ENCODE data around the gene PSME1.

PSME1 gene

DNA sequence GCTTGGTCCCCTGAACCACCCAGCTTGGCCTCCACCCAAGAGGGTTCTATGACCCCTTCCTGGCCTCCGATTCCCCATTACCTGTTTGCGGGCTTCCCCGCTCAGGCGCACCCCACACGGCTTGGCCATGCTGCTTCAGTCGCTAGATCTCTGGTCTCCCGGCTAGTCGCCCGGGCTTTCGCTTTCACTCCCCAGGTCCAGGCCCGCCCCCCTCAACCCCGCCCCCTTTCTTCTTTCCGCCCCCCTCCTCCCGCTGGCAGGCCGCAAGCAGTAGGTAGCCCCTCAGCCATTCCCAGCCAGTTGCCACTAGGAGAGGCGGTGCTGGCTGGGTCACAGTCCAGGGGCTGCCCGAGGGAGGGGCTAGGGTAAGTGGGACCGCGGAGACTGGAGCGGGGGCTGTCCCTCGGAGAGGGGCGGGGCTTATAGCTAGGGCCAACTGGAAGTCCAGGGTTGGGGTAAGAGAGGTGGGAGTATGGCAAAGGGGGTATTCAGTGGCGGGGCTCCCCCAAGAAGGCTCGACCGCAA lies 10.5 kb downstream of the PSME1 start, which contains the start of gene PSME2:
Gene PSME2, minus strand, starts transcription at position 158 of the 525 bp plus-strand sequence. Its CDS starts 29 bp downstream, at position 129.
- peak in 57 of 58 donors; percentile 57 to 91 (median 83) for DNase-seq

DNA sequence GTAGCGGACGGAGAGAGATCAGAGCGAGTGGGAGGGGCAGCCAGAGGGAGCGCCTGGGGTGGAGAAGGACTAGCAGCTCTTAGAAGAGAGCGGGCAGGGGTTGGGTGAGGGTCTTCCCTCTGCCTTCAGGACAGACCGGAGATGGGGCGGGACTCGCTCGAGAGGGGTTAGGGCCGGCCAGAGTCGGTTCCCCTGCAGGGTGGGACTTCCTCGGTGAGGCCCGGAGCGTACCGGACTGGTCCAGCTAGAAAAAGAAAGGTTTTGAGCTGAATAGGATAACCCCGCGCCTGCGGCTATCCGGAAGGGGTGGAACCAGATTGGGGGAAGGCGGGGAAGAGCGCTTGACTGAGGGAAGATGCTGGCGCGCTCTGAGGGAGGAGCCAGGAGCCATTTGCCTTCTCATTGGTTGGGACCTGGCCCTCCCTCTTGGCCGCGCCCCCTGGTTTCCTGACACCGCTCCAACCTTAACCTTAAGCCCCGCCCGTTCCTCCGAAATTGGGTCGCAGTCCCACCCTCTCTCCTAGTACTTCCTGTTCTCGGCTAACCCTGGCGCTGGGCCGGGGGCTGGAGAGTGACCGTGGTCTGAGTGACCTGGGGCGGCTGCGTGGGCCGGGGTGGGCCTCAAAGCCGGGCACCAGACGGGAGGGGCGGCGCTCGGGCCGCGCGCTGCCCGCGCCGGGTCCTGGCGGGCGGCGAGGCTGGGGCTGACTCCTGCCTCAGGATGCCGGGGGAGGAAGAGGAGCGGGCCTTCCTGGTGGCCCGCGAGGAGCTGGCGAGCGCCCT lies 11.2 kb downstream of the PSME1 start, which contains the start of gene RNF31:
Gene RNF31, plus strand, starts transcription at position 521 of the 783 bp plus-strand sequence. Its CDS starts 201 bp downstream, at position 722.
- peak; percentile 73 to 98 (median 96) for DNase-seq

GRCh38 chr14:24147761-24148428 lies 11.9 kb downstream of the PSME1 start:
- DNase-seq, result peak in 2 of 58 donors; percentile 44 to 53

- no peak for DNase-seq
These were observed 13.4 kb downstream of the PSME1 start for GRCh38 chr14:24149302-24149969.

GRCh38 chr14:24150061-24150460 lies 14.1 kb downstream of the PSME1 start:
- DNase-seq, result no peak

DNA sequence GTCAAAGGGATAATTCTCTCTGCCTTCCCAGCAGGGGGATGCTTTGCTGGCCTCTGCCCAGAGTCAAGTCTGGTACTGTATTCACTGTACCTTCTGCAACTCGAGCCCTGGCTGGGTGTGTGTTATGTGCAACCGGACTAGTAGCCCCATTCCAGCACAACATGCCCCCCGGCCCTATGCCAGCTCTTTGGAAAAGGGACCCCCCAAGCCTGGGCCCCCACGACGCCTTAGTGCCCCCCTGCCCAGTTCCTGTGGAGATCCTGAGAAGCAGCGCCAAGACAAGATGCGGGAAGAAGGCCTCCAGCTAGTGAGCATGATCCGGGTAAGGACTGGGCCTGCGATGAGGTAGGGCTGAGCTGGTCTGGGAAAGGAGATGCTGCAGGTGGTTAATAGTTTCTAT lies 14.6 kb downstream of the PSME1 start:
- DNase-seq, result no peak

GRCh38 chr14:24150993-24151392 lies 15.0 kb downstream of the PSME1 start:
- DNase-seq, result no peak

GRCh38 chr14:24151404-24152080 lies 15.5 kb downstream of the PSME1 start:
- no peak for DNase-seq

- no peak for DNase-seq
These were observed 19.1 kb downstream of the PSME1 start for GRCh38 chr14:24155100-24155499.

DNA sequence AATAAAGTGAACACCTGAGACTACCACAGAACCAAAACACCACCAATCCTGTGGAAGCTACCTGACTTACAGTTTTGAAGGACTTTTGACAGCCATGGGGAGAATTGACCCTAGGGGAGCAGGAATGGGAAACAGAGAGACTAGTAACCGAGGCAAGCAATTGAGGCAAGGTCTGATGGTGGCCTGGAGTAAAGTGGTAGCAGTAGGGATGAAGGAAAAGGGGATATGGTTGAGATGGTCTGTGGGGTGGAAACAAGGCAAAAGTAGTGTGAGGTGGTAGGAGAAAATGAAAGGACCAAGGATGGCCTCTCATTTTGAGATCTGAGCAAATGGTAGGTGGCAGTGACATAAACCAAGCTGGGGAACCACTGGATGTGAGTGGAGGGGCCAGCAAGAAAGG lies 20.8 kb downstream of the PSME1 start:
- no peak for DNase-seq

- no peak for DNase-seq
These were observed 21.3 kb downstream of the PSME1 start for GRCh38 chr14:24157331-24157730.

DNA sequence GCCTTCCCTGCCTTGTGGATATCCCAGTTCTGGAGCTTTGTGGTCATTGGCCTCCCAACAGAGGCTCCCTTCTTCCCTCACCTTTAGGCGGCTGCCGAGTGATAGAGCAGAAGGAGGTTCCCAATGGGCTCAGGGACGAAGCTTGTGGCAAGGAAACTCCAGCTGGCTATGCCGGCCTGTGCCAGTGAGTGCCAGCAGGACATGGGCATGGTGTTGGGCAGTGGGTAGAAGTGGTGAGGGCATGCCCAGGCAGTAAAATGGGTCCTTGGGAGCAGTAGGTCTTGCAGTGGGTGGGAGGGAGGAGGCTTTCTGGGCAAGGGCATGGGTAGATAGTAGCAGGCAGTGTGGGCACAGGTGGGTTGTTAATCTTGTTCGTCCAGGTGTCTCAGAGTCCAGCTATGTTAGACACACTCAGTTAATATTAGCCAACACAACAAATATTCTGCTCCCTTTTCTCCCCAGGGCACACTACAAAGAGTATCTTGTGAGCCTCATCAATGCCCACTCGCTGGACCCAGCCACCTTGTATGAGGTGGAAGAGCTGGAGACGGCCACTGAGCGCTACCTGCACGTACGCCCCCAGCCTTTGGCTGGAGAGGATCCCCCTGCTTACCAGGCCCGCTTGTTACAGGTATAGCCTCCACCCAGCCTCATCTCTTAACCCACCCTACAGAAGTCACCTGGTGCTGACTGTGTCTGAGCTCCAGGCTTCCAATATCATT lies 23.9 kb downstream of the PSME1 start:
- no peak for DNase-seq

GRCh38 chr14:24160499-24160849 lies 24.5 kb downstream of the PSME1 start:
- DNase-seq, result no peak

DNA sequence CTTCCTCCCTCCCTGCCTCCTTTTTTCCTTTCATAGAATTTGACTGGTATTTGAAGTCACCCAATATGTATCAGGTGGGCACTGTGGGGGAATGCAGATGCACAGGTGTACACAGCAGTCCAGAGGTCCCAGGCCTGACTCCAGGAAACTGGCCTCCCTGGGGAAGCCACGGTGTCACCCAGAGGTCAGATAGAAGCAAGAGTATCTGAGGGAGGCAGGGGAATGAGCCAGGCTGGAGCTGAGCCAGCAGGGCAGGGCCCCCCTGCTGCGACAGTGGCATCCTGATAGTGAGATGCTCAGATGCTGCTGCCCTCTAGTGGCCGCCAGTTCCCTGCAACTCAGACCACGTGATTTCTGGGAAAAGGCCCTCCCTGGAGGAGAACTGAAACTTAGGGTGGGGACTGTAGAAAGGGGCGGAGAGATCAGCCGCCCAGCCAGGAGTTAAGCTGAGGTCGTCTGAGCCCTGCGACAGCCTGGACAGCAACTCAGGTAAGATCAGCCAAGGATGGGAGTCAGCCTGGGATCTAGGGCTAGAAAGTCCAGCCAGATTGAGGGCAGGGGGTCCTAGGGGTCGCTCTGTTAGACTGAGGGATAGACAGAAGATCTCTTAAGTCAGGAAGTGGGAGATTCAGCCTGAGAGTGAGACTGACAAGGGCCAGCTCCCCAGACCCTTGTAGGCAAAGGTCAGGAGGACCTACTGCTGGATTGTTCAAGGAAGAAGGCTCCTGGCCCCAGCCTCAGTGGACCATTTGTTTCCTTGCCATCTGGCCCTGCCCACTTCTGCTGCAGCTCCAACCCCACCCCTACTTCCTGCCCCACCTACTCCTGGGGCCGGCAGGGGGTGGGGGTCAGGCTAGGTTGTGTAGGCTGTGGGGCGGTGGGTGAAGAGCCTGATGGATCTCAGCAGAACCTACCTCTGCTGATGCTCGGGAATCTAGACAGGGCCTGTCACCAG lies 25.1 kb downstream of the PSME1 start, which contains the start of gene IRF9:
Gene IRF9, plus strand, starts transcription at position 416 of the 955 bp plus-strand sequence. CDS start 880 bp downstream, outside the sequence.
- peak; percentile 43 to 99 (median 92) for DNase-seq

GRCh38 chr14:24162093-24162492 lies 26.1 kb downstream of the PSME1 start:
- peak in 2 of 58 donors; percentile 10 to 35 for DNase-seq

DNA sequence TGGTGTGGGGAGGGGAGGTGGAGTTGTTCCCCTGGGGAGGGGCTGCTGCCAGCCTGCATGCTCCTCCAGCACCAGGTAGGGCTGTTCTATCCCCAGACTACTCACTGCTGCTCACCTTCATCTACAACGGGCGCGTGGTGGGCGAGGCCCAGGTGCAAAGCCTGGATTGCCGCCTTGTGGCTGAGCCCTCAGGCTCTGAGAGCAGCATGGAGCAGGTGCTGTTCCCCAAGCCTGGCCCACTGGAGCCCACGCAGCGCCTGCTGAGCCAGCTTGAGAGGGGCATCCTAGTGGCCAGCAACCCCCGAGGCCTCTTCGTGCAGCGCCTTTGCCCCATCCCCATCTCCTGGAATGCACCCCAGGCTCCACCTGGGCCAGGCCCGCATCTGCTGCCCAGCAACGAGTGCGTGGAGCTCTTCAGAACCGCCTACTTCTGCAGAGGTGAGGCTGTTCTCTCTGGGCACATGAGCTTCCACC lies 28.6 kb downstream of the PSME1 start:
- DNase-seq, result no peak

GRCh38 chr14:24165785-24166184 lies 29.8 kb downstream of the PSME1 start:
- no peak for DNase-seq

- no peak for DNase-seq
These were observed 31.6 kb downstream of the PSME1 start for GRCh38 chr14:24167469-24168114.

Data from anterior cingulate cortex (tissue), 58 donors.